ENCODE measurements around the gene CFAP54.

DNA sequence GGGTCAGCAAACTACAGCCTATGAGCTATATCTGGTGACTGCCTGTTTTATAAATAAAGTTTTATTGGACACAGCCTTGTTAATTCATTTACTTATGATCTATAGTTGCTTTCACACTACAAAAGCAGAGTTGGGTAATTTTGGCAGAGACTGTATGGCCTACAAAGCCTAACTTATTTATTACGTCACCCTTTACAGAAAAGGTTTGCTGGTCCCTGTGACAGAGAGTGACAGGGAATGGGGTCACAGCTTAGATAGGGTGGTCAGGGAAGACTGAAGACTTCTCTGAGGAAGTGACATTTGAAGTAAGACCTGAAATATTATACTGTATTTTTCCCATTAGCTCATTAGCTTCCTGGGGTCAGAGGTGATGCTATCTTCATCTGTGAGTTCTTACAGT, 342.0 kb downstream of the CFAP54 start:
- TF ChIP-seq, protein P1, sequence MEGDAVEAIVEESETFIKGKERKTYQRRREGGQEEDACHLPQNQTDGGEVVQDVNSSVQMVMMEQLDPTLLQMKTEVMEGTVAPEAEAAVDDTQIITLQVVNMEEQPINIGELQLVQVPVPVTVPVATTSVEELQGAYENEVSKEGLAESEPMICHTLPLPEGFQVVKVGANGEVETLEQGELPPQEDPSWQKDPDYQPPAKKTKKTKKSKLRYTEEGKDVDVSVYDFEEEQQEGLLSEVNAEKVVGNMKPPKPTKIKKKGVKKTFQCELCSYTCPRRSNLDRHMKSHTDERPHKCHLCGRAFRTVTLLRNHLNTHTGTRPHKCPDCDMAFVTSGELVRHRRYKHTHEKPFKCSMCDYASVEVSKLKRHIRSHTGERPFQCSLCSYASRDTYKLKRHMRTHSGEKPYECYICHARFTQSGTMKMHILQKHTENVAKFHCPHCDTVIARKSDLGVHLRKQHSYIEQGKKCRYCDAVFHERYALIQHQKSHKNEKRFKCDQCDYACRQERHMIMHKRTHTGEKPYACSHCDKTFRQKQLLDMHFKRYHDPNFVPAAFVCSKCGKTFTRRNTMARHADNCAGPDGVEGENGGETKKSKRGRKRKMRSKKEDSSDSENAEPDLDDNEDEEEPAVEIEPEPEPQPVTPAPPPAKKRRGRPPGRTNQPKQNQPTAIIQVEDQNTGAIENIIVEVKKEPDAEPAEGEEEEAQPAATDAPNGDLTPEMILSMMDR (IDR thresholded peaks at IDR 0.05): no peak
- no peak for TF ChIP-seq POLR2A (IDR thresholded peaks at IDR 0.05)

Measured in uterus (tissue), 2 donors.